Suprapubic skin (tissue), 4 donors: Measurements from ENCODE around the gene ME3.

ENCODE experiments used
- EP300 ChIP-seq: sonication (generic); formaldehyde crosslinking; IDR thresholded peaks from one replicate; pipeline ENCODE4 v1.6.1; 2017; ENCODE audit warnings: antibody characterized with exemption
- POLR2A ChIP-seq, 2 donors: fragments of 450-650 bp; IDR thresholded peaks; one replicate each; pipeline ENCODE4 v1.6.1; 2017; ENCODE audit warnings: antibody characterized with exemption in 2 of 2, mild to moderate bottlenecking in 2 of 2, moderate library complexity in 2 of 2
- POLR2AphosphoS5 ChIP-seq, 3 donors: sonication (generic); formaldehyde crosslinking; IDR thresholded peaks; one replicate each; pipeline ENCODE4 v1.6.1; 2017; ENCODE audit warnings: antibody characterized with exemption in 3 of 3
- TF ChIP-seq, protein P1 (sequence below), 2 donors: fragments of 200-600 bp in 1 of 2; fragments of 450-650 bp in 1 of 2; sonication (generic) in 1 of 2; IDR thresholded peaks; one replicate each; pipeline ENCODE4 v1.5.1; 2016 to 2019; ENCODE audit warnings: antibody characterized with exemption in 2 of 2, mild to moderate bottlenecking in 1 of 2, moderate library complexity in 1 of 2

DNA sequence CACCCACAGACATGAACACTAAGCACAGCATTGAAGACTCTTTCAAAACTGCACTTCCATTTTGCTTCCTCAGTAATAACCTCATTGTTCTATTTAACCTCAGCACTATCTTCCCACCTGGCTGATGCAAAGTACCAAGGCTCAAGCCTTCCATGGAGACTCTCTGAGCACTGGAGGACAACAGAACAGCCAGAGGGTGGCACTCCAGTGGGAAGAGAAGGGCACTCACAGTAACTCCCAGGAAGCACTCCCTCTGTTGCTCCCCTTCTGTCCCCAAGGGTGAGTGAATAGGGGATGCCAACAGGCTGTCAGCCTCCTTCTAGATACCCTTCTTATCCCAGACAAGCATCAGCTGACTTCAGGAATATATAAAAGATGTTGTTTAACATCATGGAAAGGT is 3.5 kb downstream of the ME3 start:
- TF ChIP-seq, protein P1, sequence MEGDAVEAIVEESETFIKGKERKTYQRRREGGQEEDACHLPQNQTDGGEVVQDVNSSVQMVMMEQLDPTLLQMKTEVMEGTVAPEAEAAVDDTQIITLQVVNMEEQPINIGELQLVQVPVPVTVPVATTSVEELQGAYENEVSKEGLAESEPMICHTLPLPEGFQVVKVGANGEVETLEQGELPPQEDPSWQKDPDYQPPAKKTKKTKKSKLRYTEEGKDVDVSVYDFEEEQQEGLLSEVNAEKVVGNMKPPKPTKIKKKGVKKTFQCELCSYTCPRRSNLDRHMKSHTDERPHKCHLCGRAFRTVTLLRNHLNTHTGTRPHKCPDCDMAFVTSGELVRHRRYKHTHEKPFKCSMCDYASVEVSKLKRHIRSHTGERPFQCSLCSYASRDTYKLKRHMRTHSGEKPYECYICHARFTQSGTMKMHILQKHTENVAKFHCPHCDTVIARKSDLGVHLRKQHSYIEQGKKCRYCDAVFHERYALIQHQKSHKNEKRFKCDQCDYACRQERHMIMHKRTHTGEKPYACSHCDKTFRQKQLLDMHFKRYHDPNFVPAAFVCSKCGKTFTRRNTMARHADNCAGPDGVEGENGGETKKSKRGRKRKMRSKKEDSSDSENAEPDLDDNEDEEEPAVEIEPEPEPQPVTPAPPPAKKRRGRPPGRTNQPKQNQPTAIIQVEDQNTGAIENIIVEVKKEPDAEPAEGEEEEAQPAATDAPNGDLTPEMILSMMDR (IDR thresholded peaks at IDR 0.05): no peak
- TF ChIP-seq EP300 (no peak), POLR2A (IDR thresholded peaks at IDR 0.05) (no peak), POLR2AphosphoS5 (IDR thresholded peaks at IDR 0.05) (no peak)
